HG03354 (cell line): ENCODE data around the gene GATD1.

ENCODE experiments used
- ATAC-seq: cut with Tn5 transposase; IDR thresholded peaks from one replicate; pipeline ENCODE4 v1.9.1; 2021; ENCODE audit warnings: mild to moderate bottlenecking; ENCODE audit not compliant: unreplicated experiment, poor library complexity, severe bottlenecking

Gene GATD1

GRCh38 chr11:797296-798092 is 20.2 kb upstream of the GATD1 start:
- ATAC-seq = peak; percentile 49

DNA sequence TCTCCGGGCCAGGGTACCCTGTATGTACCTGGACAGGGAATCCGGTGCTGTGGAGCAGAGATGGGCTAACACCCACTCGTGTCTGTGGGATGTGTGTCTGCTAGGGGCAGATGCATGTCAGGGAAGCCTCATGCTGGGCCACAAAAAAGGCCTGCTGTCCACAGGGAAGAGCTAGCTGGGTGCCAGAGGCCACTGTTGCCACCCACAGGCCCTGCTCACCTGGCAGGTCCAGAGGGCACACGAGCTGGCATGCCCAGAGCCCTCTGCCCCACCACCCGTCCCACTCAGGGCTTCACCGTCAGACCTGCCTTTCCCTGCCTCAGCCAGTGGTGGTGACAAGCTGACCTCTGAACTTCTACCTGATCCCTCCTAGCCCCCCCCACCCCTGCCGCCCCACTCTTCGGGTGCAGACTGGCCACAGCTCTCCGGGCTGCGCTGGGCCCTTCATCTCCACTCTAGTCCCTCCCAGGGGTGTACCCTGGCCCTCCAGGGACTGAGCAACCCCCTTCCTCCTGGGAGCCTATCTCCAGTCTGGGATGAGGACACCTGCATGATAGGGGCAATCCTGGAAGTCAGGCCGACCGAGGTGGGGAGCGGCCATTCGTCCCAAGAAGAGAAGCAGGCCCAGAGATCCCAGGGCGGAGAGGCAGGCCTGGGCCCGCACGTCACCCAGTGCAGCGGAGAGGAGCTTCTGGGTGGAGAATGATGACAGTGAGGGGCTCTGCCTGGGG is 19.4 kb upstream of the GATD1 start:
- ATAC-seq = no peak

- ATAC-seq = no peak
Observed at GRCh38 chr11:795634-796564, 18.6 kb upstream of the GATD1 start.

- ATAC-seq = no peak
Observed at GRCh38 chr11:794766-795633, 17.7 kb upstream of the GATD1 start.

GRCh38 chr11:794013-794765 is 16.9 kb upstream of the GATD1 start:
- ATAC-seq = no peak

GRCh38 chr11:793556-793955 is 16.3 kb upstream of the GATD1 start:
- ATAC-seq = no peak

DNA sequence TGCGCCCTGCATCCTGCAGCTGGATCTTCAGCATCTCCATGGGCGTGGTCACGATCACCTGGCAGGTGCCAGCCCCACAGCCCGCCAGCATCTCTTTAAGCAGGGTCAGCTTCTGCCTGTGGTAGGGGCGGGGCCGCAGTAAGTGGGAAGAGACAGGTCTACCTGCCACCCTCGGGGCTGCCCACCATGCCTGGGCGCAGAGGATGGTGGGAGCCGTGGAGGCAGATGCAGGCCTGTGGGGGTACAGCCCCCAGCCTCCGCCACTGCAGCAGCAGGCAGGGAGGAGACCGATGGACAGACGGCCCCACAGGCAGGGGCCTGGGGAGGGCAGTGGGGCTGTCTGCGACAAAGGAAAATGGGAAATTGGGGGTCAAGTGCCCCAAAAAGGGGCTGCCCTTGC is 15.6 kb upstream of the GATD1 start:
- no peak for ATAC-seq

- ATAC-seq = no peak
Observed at GRCh38 chr11:792535-792821, 15.2 kb upstream of the GATD1 start.

DNA sequence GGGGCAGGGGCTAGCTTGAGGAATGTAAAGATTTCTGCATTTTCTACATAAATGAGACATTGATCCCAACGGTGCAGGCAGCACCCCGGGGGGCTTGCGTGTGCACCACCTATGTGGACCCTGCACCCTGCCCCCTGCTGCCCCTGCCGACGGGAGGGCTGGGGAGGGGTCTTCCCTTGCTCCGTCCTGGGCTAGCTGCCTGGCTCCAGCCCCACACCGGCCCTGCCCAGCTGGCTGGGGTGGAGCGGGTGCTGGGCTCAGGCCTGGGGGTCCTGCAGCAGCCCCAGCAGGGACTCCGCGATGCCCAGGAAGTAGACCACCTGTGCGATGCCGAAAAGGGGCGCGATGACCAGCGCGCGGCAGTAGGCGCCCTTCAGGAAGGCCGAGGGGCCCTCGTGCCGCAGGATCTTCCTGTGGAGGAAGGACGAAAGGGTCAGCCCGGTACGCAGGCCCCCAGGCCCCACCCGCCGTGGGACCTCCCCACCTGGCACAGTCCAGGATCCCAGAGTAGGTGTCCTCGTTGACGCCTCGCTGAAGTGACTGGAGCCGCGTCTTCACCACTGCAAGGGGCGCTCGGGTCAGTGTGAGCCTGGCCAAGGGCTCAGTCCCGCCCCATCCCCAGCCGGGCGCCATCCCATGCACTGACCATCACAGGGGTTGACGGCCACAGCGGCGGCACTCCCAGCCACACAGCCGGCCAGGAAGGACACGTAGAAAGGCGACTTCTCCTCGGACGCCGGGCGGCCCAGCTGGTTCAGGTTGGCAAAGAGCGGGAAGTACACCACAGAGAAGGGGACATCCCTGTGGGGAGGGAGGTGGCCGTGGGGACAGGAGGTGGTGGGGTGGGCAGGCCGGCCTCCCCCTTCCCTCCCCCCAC is 14.6 kb upstream of the GATD1 start:
- ATAC-seq = no peak

DNA sequence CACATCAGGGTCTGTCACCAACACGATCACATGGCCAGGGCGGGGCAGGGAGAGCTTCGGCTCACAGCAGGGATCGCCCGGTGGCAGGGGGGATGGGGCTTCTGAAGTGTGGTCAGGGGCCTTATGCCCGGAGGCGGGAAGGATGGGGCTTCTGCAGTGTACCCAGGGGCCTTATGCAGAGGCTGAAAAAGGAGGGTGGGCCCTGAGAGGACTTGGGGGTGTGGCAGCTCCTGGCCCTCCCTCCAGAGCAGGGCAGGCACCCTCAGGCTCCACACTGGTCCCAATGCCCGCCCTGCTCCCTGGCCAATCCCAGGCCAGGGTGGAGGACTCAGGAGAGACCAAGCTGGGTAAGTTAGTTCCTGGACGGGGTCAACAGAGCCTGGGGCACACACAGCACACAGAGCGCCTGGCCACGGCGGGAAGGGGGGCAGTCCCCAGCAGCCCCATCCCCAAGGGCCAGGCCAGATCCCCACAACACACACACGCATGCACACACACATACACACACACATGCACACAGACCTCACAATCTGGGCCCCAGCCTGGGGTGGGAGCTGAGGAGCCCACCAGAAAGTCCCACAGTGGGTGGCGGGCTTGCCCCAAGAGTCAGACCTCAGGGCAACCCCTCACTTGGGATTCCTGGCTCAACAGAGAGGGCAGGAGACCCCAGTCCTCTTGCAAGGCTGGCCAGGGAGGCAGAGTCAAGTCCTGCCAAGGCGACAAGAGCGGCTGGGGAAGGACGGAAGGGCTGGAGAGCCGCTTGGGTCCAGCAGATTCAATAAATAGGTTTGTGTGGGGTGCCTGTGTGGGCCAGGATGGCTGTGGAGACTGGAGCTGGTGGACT is 13.7 kb upstream of the GATD1 start:
- ATAC-seq = no peak

DNA sequence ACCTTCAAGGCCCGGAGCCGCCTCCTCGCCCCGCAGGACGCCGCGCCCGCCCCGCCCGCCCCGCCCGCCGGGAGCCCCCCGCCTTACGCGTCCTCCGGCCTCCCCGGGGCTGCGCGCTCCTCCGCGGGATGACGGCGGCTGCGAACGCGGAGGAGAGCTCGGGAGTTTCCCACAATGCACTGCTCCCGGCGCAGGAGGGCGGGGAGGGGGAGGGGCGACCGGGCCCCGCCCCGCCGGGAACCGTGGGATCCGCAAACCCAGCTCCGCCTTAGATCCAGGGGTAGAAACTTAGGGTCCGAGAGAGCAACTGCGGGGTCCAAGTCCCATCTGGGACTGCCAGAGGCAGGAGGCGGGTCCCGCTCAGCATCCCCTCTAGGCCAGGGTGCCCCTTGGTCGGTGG is 12.7 kb upstream of the GATD1 start, which contains the start of gene CEND1:
CEND1 (minus strand) TSS at position 148 of the 400 bp plus-strand sequence. CDS start 1,514 bp downstream, outside the sequence.
- no peak for ATAC-seq

DNA sequence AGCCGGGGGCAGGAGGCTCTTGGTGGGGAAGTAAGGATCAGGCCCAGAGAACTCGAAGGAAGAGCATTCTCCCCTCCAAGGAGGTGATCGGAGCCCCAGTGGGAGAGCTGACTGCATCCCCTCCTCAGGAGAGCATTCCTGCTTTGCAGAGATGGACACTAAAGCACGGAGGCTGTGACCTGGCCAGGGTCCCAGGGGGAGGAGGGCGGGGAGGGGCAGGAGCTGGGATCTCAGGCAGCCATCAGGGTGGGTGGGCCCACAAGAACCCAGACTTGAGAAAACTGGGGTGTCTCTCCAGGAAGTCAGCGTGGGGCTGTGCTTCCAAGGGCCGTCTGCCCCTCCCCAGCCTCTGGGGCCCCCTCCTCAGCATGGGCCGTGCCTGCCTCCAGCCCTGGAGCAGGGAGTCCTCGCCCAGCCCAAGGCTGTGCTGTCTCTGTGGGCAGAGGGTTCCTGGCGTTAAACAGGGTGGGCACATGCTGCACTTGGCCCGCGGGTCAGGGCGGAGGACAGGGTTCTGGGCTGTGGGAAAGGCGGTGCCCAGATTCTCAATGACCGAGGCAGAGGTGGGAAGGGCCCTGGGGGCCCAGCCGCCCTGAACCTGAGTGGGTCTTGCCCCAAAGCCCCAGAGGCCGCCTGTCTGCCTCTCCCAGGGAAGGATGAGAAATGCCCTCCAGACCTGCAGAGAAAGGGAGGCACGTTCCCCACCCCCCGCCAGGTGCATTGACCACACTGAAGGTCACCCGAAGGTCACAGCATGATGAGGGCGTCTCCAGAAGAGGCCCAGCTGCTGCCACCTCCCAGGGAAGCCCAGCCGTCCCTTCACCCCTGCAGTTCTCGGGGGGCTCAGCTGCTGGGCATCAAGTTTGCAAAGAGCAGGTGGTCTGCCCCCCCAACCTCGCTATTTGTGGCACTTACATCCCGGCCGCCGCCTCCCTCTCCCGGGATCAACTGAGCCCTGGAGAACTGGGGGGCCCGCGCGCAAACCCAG is 12.0 kb upstream of the GATD1 start:
- no peak for ATAC-seq

DNA sequence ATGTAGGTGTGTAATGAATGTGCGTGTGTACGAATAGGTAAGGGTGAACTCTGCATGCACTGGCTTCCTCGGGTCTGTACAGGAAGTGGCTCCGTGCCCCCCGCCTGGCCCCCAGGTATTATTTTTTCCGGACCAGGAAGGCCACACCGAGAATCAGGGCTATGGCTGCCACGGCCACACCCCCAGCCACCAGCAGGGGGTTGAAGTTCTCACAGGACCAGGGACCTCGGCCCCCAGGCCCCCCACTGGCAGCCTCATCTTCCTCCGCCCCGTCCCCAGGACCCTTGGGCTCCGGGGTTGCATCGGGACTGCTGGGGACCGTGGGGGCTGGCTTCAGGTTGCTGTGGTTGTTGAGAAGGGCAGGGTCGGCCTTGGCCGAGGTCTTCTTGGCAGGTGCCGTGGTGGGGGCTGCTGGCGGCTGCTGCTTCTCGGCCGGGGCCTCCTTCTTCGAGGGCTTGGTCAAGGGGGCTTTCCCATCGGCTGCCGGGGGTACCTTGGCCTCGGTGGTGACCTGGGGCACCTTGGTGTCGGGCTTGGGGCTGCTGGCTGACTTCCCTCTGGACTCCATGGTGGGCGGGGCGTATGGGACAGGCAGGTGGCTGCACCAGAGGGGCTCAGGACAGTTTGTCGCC is 10.8 kb upstream of the GATD1 start:
- ATAC-seq = no peak

- ATAC-seq = no peak
Observed at GRCh38 chr11:787084-787675, 9.9 kb upstream of the GATD1 start.
